Stimulated activated CD4-positive, alpha-beta T cell treated with anti-CD3 and anti-CD28 coated beads, Interleukin-1b, Interleukin-23, amount 100 ng/mL, for 4 hours (primary cell): Measurements from ENCODE around the gene GSAP.

Experiments used
- DNase-seq, 2 donors: peaks; one replicate each; pipeline ENCODE4 v3.0.0-alpha.2; 2020; ENCODE audit warnings: low read depth in 2 of 2

Gene GSAP

GRCh38 chr7:77328669-77329068 is 87.5 kb downstream of the GSAP start:
- DNase-seq: no peak

GRCh38 chr7:77327932-77328628 is 88.1 kb downstream of the GSAP start:
- no peak for DNase-seq

DNA sequence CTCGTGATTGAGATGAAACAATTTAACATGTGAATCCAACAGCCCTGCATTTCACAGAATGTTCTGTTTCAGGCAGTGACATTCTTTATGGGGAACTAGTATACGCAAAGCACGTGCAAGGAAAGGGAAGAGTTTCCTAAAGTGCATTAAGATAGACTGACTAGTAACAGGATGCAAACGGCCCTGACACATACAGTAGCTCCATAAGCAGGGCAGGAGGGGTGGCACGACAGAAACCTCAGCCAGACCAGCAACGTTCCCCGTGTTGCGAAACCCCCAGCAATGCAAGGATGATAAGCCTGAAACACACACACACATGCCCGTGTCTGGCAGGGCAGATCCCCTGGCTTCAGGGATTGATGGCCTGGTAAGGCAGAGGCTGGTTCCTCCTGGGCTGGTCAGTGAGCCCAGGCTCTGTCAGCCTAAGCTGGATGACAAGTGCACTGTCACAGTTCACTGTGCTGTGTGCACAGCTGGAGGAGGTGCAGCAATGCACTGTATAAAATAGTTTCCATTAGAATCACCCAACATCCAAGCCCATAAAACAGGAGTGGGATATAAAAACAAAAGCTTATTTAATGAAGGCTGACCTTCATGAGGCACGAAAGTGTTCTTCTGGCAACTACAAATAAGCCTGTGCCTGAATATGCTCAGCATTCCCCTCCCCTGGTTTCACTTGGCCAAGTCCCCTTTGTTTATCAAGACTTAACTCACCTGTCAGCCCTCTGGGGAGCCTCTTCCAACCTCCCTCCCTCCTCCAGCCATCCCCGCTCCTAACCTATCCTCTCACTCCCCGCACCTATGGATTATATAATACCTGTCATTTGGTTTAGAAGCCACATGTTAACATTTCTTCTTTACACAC is 88.8 kb downstream of the GSAP start:
- DNase-seq: no peak

DNA sequence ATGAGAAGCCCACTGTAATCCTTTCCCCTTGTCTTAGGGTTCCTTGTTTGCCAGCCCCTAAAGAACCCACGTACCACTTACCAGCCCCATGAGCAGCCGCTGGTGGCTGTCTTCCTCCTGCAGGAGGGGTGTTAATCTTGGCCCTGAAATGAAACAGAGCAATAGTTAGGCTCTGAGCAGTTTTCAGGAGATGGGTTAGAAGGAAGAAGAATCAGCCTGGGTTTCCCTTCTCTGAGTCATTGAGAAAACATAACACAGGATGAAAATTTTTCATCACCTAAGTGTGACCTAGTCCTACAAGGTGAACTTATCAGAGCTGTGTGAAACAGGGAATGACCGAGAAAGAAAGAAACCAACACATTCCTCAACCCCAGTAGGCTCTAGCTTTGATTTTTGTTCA is 90.0 kb downstream of the GSAP start:
- DNase-seq: no peak

GRCh38 chr7:77321300-77321699 is 94.8 kb downstream of the GSAP start:
- no peak for DNase-seq

DNA sequence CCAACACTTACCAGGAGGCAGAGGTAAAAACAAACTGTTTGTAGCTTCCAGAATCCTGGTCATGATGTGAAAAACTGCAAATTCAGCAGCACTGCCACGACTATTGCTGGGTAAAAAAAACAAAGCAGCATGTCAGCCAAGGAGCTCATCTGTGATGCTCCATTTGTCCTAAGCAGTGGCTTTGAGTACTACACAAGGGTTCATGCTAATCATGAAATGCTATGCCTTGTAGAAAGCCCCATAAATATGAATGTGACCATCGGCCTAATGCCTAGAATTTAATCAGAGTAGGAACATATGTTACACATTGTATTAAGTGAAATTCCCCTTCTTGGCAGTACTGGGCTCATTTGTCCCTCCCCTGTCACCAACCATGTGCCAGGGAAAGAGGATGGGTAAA is 95.4 kb downstream of the GSAP start:
- DNase-seq: no peak

- DNase-seq: no peak
Observed at GRCh38 chr7:77320137-77320536, 96.0 kb downstream of the GSAP start.

DNA sequence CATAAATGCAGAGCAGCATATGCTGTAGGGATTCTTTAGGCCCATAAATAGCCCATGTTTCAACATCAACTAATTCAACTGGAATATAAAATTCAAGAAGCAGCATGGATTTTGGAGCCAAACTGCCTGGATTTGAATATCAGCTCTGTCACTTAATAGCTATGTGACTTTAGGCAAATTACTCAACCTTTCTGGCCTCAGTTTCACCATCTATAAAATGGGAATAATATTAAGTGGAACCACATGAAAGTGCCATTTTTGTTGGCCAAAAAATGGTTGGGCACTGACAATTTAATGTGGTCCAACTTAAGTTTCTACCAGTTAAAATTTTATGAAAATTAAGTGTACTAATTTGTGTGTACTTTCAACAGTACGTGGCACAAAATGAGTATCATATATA is 98.1 kb downstream of the GSAP start:
- no peak for DNase-seq

- no peak for DNase-seq
Observed at GRCh38 chr7:77316219-77316978, 99.8 kb downstream of the GSAP start.

GRCh38 chr7:77315182-77315591 is 101.0 kb downstream of the GSAP start:
- no peak for DNase-seq

GRCh38 chr7:77313876-77314480 is 102.2 kb downstream of the GSAP start:
- DNase-seq: no peak

DNA sequence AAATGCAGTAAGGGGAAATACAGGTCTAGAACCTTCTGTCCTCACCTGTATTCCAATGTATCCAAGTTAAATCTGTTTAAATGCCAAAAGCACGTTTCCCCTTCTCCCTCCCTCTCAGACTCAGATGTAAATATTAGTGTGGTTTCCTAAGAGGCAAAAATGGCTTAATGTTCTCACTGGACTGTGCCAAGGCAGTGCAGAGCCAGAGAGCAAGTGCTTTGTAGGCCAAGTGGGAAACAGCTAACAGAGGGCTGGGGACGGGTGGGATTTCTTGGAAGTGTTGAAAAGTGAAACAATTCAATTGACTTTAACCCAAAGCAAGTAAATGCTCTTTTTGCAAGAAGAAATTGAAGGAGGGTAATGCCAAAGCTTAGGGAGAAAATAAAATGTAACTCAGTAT is 103.1 kb downstream of the GSAP start:
- DNase-seq: no peak

GRCh38 chr7:77310982-77311381 is 105.2 kb downstream of the GSAP start:
- DNase-seq: no peak

DNA sequence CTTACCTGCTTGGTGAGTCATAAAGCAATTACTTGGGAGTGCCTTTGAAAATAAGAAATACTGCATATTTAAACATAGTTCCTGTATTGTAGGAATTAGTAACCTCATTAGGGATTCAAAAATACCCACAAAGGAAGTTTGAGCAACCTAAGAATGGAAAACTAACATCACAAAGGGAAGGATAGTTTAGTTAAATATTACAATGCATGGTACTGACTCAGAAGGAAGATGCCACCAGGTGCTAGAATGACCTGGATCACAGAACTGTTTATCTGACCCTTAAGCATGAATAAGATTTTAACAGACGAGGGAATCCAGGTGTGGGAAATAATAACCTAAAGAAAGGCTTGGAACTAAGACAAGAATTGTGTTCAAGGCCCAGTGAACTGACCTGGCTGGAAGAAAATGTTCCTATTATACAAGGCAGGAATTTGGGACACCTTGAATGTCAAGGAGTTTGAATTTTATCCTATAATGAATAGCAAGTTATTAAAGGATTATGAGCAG is 106.4 kb downstream of the GSAP start:
- DNase-seq: no peak

DNA sequence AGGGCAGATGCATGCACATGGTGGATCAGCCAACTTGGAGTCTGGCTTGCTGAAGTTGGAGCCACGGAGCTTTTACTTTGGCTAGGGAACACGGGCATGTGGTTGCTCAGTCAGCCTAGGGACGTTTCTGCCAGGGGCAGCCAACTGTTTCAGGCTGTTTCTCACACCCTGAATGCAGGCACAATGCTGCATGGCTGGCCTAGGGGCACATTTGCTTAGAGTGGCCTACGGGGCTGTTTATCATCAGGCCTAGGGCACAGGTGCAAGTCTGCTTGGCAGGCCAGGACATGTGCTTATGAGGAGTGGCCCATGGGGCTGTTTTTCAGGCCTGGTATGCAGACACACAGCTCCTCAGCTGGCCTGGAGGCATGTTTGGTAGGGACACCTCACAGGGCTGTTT is 107.4 kb downstream of the GSAP start:
- no peak for DNase-seq

DNA sequence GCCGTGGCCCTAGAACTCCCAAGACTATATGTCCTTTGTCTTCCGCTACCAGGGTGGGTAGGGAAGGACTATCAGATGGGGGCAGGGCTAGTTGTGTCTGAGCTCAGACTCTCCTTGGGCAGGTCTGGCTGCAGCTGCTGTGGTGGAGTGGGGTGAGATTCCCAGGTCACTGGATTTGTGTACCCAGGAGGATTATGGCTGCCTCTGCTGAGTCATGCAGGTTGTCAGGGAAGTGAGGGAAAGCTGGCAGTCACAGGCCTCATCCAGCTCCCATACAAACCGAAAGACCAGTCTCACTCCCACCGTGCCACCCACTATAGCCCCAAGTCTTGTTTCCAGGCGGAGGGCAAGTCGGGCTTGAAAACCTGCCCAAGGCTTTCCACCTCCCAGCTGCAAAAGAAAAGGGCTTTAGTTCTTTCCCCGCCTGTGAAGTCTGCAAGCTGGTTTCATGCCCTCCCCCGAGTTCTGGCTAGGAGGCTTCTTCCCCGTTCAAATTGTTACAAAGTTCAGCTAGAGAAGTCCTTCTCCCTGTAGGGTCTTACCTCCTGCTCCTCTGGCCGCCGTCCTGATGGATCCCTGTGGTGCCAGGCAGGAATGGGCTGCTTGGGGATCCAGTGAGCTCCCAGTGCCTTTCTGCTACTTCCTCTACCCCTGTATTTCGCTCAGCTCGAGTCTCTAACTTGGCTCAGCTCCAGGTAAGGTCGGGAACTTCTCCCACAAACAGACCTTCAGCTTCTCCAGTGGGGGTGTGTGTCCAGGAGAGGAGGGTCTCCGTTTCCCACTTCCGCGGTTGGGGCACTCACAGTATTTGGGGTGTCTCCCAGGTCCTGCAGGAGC is 109.7 kb downstream of the GSAP start:
- DNase-seq: no peak

- no peak for DNase-seq
Observed at GRCh38 chr7:77295549-77295948, 120.6 kb downstream of the GSAP start.

DNA sequence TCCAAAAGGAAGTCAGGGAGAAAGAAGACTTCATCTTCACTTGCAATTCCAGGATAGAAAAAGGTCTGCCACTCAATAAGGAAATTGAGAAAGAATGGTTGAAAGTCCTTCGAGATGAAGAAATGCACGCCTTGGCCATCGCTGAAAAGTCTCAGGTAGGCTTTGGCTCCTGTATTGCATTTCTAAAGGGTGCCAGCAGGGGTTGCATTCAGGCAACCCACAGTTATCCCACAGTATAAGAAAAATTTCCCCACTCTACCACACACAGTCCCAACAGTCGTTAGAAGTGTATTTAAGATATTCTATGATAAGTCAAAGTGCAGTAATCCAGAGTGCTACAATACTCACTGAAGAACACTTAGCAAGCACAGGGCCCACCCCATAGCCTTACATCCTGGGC is 123.1 kb downstream of the GSAP start:
- DNase-seq: no peak

GRCh38 chr7:77290425-77290824 is 125.7 kb downstream of the GSAP start:
- no peak for DNase-seq

DNA sequence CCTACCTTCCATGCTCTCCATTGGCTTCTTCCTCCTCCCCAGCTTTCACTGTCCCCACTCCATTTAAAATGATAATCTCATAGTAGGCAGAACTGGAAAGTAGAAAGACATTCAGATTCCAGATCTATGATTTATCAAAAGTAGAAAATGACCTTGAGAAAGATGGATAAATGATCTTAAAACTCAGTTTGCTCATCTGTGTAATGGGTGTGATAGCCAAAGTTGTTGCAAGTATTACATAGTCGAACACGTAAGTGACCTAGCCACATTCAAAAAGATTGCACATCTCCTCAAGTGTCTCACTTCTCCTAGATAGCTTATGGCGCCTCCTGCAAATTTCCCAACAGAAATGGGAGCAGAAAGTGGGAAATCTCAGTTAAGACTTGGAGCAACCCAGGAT is 126.8 kb downstream of the GSAP start:
- no peak for DNase-seq
